Fibroblast of mammary gland (primary cell): ENCODE data around the gene KRT33A.

Source experiments
- DNase-seq: peaks from one replicate; pipeline ENCODE4 v3.0.0-alpha.2; 2010; ENCODE audit warnings: low read depth
- H3K4me3 ChIP-seq: 2 replicates; pipeline ENCODE4 v1.5.1; 2011; ENCODE audit warnings: low read depth, mild to moderate bottlenecking, low read length, moderate library complexity; ENCODE audit not compliant: control insufficient read depth
- TF ChIP-seq, protein P1 (sequence below): conservative IDR thresholded peaks from 2 replicates; pipeline ENCODE4 v1.5.1; 2011; ENCODE audit warnings: low read depth, low read length, inconsistent platforms; ENCODE audit not compliant: control insufficient read depth, insufficient read depth

Gene KRT33A

GRCh38 chr17:41302981-41303380 lies 47.6 kb downstream of the KRT33A start:
- no peak for DNase-seq
- TF ChIP-seq, protein P1, sequence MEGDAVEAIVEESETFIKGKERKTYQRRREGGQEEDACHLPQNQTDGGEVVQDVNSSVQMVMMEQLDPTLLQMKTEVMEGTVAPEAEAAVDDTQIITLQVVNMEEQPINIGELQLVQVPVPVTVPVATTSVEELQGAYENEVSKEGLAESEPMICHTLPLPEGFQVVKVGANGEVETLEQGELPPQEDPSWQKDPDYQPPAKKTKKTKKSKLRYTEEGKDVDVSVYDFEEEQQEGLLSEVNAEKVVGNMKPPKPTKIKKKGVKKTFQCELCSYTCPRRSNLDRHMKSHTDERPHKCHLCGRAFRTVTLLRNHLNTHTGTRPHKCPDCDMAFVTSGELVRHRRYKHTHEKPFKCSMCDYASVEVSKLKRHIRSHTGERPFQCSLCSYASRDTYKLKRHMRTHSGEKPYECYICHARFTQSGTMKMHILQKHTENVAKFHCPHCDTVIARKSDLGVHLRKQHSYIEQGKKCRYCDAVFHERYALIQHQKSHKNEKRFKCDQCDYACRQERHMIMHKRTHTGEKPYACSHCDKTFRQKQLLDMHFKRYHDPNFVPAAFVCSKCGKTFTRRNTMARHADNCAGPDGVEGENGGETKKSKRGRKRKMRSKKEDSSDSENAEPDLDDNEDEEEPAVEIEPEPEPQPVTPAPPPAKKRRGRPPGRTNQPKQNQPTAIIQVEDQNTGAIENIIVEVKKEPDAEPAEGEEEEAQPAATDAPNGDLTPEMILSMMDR, result no peak
- H3K4me3 ChIP-seq, result no peak overlapping the region

DNA sequence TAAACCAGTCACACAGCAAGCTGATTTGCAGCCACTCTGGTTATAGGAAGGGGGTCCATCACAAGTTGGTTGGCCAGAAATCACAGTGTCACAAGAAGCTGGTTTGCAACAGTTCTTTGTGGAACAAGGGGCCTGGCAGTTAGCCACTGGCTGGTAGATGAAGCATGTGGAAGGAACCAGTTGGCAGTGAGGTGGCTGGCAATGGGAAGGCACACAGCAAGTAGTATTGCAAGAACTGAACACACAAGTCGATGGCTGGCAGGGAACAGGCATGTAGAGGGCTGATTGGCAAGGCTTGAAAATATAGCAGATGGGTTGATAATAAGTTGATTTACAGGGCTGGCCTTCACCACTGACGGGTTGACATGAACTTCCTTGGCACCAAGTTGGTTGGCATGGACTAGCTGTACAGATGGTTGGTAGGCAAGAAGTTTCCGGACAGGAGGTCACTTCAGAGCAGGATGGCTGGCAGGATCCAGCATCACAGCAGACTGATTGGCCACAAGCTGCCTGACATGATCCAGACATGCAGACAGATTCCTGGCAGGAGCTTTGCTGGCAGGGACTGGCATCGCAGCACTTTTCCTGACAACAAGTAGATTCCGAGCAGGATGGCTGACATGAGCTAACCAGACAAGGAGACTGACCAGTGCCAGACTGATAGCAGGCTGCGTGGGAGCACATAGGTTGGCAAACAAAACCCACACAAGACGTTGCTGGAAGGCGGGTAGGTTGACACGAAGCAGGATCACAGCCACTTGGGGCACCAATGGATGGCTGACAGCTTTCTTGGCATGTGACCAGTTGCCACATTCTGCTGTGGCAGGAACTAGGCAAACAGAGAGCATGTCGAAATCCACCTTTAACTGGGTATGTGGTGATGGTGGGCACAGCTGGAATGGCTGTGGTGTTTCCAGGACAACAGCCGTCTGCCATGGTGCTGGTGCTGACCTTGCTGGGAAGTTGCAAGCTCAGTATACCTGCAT lies 48.4 kb downstream of the KRT33A start, which contains the start of gene KRTAP29-1:
KRTAP29-1 (minus strand) TSS at position 936 of the 986 bp plus-strand sequence; CDS start at position 936, 0 bp downstream.
- DNase-seq, result no peak
- H3K4me3 ChIP-seq, result no peak within 1 kb of the TSS
- TF ChIP-seq, protein P1, result no peak

GRCh38 chr17:41301204-41301790 lies 49.3 kb downstream of the KRT33A start:
- TF ChIP-seq, protein P1, result no peak
- DNase-seq, result no peak
- no peak overlapping the region for H3K4me3 ChIP-seq

DNA sequence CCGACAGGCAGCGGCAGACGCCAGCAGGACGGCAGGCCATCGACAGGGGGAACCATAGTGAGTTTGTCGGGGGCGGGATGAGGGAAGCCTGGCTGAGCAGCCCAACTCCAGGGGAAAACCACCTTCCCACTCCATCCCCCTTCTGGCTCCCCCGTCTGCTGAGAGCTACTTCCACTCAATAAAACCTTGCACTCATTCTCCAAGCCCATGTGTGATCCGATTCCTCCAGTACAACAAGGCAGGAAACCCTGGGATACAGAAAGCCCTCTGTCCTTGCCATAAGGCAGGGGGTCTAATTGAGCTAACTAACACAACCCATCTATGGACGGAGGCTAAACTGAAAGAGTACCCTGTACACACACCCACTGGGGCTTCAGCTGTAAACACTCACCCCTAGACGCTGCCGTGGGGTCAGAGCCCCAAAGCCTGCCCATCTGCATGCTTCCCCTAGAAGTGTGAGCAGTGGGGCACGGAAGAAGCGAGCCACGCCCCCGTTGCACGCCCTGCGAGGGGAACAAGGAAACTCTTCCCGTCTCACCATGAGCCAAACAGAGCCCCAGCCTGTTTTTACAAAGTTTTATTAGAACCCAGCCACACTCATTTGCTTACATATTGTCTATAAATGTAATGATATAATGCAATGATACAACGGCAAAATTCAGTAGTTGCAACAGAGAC lies 52.0 kb downstream of the KRT33A start:
- TF ChIP-seq, protein P1, result no peak

GRCh38 chr17:41296846-41297245 lies 53.8 kb downstream of the KRT33A start:
- DNase-seq, result no peak
- H3K4me3 ChIP-seq, result no peak overlapping the region
- TF ChIP-seq, protein P1, result no peak

More for the DNA sequence above, 52.0 kb downstream of the KRT33A start:
- DNase-seq, result no peak
- H3K4me3 ChIP-seq, result no peak overlapping the region
